Mesenteric fat pad (tissue), 1 donor: ENCODE measurements around the gene MRPL4. TPM values are rescaled to one million over a fixed set of nuclear protein-coding genes. Genes with fewer than 3 reads are reported as not detected.
A peak's percentile ranks its signal among the peaks of the same experiment; 100 is the strongest.
"Not testable (repeated sequence)": the region's sequence is repeated elsewhere in the genome, so short reads cannot be mapped to it uniquely, and the experiment has no call there.

Source experiments
- DNase-seq: peaks from one replicate; pipeline ENCODE4 v3.0.0-alpha.2; 2020; ENCODE audit warnings: low spot score
- total RNA-seq: library from RNA; stranded (reverse); fragmentation: NEBNext Ultra II Directional; extraction: Animal tissue kit (Norgen Biotek cat#: 25700); gene quantifications from one replicate; pipeline ENCODE4 v1.2.1, GENCODE V29; 2021
- donor health status: DM: yes; HTN: yes; CAD: no.

MRPL4 gene
- total RNA-seq, 1 donor from 2014 or later: 54.5 TPM

DNA sequence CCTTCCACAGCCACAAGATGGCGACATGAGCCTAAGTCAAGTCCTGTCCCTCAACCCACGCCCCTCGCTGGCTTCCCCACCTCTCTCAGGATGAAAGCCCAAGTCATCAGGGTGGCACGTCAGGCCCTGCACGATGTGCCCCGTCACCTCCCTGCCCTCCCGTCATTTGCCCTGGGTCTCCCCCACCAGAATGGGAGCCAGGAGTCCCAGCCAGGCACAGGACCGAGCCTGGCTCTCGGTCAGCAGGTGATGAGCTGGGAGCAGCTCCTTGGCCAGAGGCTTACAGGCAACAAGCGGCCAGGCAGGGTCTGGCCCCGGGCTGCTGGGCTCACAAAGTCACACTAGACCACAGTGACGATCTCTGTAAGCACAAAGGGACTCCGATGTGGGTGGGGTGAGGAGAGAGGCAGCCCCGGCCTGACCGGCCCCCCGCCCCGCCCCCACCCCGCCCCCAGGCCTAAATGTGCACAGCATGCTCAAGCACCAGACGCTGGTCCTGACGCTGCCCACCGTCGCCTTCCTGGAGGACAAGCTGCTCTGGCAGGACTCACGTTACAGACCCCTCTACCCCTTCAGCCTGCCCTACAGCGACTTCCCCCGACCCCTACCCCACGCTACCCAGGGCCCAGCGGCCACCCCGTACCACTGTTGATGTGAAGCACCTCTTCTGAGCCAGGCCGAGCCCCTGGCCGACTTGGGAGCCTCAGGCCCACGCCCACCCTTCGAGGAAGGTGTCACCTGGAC lies 7.3 kb downstream of the MRPL4 start:
- no peak for DNase-seq

DNA sequence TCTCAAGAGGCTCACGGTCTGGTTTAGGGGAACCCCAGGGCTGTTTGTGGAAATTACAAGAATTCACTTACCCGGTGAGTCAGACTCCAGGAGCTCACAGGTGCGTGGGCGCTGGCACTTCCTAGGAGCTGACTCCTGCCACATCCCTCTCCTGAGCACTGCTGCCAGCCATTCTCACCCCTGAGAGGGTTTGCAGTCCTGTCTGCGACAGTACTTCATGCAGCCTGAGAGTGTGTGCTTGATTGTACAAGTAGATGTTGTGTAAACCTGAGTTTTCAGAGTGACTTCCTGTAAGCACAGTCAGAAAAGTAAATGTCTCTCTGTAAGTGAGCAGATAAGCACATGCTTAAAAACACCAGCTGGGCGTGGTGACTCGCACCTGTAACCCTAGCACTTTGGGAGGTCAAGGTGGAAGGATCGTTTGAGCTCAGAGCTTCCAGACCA lies 8.1 kb downstream of the MRPL4 start:
- DNase-seq: no peak

DNA sequence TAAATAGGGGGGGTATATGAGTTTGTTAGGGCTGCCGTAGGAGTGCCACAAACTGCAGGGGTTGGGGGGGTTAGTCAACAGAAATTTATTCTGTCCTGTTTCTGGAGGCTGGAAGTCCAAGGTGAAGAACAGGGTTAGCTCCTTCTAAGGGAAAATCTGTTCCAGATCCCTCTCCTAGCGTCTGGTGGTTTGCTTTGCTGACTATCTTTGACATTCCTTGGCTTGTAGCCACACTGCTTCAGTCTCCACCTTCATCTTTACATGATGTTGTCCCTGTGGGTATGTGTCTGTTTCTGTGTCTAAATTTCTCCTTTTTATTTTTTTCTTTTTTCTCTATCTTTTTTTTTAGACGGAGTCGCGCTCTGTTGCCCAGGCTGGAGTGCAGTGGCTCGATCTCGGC lies 10.8 kb downstream of the MRPL4 start:
- no peak for DNase-seq

DNA sequence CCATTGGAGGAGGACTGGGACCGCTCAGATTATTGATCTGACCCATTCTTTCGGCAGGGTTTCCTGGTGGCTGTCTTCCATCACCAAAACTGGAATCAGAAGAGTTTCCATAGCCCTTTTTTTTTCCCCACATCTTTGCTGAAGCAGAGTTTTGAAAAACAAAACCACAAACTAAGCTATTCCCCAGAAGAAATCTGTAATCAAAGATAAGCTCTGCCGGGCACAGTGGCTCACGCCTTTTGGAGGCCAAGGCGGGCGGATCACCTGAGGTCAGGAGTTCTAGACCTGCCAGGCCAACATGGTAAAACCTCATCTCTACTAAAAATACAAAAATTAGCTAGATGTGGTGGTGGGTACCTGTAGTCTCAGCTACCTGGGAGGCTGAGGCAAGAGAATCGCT lies 14.7 kb downstream of the MRPL4 start:
- DNase-seq: no peak

DNA sequence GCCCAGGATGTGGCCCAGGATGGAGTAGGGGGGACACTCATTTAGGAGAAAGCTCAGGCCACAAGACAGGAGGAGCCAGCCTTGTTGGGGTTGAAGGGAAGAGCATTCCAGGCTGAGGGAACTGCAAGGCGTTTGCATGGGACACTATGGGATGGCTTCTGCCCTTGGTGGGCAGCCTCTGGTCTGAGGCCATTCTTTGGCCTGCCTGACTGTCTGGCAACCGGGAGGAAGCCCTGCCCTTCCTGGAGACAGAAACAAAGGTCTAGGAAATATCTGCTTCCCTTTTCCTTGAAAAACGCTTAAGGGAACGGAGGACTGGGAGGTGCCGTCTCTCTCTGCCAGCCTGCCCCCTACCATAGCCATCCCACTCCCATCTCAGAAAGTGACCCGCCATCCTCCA lies 16.1 kb downstream of the MRPL4 start:
- DNase-seq: no peak

DNA sequence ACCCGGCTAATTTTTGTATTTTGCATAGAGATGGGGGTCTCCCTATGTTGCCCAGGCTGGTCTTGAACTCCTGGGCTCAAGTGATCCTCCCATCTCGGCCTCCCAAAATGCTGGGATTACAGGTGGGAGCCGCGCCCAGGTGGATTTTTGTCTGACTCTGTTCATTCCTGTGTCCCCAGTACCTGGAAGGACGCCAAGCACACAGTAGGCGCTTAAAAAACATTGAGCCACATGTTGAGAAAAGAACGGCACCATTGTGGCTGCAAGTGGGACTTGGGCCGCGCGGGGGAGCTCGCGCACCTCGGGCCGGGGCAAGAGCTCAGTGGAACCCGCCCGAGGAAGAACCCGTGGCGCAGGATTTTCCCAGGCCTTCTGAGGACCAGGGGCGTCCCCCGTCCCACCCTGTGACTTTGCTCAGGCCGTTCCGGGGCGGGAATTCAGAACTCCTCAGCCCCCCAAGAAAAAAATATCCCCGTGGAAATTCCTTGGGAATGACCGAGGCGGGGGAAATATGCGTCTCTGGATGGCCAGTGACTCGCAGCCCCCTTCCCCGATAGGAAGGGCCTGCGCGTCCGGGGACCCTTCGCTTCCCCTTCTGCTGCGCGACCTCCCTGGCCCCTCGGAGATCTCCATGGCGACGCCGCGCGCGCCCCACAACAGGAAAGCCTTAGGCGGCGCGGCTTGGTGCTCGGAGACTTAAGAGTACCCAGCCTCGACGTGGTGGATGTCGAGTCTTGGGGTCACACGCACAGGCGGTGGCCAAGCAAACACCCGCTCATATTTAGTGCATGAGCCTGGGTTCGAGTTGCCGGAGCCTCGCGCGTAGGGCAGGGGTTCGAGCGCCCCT lies 17.5 kb downstream of the MRPL4 start:
- peak; percentile 95 for DNase-seq

DNA sequence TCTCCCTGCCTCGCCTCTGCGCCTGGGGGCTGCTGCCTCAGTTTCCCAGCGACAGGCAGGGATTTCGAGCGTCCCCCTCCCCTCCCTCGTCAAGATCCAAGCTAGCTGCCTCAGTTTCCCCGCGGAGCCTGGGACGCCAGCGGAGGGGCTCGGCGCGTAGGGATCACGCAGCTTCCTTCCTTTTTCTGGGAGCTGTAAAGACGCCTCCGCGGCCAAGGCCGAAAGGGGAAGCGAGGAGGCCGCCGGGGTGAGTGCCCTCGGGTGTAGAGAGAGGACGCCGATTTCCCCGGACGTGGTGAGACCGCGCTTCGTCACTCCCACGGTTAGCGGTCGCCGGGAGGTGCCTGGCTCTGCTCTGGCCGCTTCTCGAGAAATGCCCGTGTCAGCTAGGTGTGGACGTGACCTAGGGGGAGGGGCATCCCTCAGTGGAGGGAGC lies 18.2 kb downstream of the MRPL4 start:
- DNase-seq: peak; percentile 94

DNA sequence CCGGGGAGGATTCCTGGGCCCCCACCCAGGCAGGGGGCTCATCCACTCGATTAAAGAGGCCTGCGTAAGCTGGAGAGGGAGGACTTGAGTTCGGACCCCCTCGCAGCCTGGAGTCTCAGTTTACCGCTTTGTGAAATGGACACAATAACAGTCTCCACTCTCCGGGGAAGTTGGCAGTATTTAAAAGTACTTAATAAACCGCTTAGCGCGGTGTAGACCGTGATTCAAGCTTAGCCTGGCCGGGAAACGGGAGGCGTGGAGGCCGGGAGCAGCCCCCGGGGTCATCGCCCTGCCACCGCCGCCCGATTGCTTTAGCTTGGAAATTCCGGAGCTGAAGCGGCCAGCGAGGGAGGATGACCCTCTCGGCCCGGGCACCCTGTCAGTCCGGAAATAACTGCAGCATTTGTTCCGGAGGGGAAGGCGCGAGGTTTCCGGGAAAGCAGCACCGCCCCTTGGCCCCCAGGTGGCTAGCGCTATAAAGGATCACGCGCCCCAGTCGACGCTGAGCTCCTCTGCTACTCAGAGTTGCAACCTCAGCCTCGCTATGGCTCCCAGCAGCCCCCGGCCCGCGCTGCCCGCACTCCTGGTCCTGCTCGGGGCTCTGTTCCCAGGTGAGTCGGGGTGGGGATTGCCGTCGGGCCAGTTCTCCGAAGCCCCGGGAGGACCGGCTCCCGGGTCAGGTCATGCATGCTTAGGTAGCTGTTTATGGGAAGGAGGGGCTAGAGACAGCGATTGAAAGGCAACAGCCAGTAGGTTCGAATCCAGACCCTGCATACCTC lies 18.8 kb downstream of the MRPL4 start, which contains the start of gene ICAM1:
ICAM1 (plus strand) TSS at position 505 of the 779 bp plus-strand sequence; CDS start at position 545, 40 bp downstream.
- DNase-seq: peak; percentile 96

DNA sequence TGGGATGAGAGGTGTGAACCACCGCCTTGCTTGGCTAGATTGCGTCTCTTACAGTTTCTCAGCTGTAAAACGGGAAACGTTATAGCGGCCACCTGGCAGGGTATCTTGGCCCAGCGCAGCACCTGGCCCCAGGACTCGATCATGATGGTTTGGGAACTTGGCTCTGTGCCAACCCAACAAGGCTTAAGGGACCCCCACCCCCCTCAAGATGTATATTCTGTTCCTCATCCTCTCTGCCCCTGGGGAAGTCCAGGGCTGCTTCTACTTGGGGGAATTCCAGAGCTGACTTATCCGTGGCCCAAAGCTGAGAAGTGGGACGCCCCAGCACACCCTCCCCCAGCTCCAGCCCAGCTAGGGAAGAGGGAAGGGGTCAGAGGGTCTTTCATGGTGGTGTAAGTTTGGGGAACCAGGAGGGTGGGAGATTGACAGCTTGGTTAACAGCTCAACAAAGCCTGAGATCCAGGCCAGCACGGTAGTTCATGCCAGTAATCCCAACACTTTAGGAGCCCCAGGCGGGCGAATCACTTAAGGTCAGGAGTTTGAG lies 19.6 kb downstream of the MRPL4 start:
- no peak for DNase-seq

DNA sequence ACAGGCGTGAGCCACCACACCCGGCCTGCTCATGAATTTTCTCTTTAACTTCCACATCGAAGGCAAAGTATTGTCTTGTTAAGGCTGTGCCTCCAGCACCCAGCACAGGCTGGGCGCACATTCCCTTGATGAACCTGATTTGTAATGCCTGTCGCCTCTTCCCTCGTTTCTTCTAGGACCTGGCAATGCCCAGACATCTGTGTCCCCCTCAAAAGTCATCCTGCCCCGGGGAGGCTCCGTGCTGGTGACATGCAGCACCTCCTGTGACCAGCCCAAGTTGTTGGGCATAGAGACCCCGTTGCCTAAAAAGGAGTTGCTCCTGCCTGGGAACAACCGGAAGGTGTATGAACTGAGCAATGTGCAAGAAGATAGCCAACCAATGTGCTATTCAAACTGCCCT lies 22.6 kb downstream of the MRPL4 start:
- DNase-seq: no peak

DNA sequence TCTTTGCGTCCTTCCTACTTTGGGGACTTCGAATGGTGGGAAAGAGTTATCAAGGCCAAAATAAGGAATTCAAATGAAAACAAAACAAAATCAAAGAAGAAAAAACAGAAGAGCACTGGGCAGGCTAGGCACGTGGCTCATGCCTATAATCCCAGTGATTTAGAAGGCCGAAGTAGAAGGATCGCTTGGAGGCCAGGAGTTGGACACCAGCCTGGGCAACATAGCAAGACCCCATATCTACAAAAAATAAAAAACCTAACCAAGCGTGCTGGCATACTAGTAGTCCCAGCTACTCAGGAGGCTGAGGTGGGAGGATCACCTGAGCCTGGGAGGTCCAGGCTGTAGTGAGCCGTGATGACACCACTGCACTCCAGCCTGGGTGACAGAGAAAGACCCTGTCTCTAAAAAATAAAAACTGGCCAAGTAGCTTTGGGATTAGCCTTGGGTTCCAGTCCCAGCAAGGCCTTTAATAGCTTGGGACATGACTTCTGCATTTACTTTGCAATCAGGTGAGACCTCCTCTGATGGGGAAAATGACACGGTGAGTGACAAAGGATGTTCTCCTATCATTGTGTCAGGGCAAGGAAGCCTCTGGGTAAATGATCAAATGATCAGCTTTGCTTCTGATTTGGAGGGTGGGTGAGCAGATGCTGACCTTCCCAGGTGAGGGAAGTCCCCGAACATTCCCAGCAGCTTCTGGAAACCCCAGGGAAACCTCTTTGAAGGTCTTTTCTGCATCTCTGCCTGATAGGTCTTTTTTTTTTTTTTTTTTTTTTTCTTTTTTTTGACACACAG lies 26.0 kb downstream of the MRPL4 start:
- DNase-seq: no peak

DNA sequence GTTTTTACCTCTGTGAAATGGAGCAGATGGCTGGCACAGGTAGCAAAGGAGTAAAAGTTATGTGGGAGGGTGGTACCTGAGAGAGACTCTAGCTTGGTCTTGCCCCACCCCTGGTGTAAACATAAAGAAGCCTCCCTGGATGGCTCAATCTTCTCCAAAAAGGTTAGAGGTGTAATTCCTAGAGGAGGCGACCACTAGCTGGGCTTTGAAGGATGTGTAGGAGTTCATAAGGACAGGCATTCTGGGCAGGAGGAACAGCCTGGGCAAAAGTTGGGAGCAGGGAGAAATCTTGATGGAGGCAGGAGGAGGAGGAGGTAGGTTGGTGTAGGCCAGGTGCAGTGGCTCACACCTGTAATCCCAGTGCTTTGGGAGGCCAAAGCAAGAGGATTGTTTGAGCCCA lies 26.9 kb downstream of the MRPL4 start:
- DNase-seq: no peak

DNA sequence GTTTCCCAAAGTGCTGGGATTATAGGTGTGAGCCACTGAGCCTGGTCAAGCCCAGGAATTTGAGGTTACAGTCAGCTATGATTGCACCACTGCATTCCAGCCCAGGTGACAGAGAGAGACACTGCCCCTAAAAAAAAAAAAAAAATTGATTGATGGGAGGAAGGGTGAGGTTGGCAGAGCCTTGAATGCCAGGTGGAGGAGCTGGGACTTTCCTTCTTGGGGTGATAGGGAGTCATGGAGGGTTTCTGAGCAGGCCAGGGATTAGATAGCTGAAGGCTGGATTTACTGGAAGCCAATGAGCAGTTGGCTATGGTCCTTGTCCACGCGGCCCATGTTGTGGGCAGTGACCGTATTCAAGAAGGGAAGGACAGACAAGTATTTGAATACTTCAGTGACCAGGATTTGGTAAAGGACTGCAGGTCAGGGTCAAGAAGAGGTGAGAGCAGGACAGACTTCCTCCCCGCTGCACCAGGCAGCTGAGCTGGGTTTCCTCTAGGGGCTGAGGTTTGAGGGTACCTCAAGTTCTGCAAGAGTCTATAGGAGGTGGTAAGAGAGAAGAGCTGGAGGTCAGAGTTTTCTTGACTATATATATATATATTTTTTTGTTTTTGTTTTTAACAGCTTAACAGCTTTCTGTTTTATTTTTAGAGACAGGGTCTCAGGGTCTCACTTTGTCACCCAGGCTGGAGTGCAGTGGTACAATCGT lies 27.9 kb downstream of the MRPL4 start:
- DNase-seq: no peak

DNA sequence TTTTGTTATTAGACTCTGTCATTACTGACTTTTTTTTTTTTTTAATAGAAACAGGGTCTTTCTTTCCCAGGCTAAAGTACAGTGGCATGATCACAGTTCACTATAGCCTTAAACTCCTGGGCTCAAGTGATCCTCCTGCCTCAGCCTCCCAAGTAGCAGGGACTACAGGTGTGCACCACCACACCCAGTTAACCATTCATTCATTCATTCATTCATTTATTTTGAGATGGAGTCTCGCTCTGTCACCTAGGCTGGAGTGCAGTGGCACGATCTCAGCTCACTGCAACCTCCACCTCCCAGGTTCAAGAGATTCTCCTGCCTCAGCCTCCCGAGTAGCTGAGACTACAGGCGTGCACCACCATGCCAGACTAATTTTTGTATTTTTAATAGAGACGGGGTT lies 30.0 kb downstream of the MRPL4 start:
- not testable (repeated sequence) for DNase-seq

DNA sequence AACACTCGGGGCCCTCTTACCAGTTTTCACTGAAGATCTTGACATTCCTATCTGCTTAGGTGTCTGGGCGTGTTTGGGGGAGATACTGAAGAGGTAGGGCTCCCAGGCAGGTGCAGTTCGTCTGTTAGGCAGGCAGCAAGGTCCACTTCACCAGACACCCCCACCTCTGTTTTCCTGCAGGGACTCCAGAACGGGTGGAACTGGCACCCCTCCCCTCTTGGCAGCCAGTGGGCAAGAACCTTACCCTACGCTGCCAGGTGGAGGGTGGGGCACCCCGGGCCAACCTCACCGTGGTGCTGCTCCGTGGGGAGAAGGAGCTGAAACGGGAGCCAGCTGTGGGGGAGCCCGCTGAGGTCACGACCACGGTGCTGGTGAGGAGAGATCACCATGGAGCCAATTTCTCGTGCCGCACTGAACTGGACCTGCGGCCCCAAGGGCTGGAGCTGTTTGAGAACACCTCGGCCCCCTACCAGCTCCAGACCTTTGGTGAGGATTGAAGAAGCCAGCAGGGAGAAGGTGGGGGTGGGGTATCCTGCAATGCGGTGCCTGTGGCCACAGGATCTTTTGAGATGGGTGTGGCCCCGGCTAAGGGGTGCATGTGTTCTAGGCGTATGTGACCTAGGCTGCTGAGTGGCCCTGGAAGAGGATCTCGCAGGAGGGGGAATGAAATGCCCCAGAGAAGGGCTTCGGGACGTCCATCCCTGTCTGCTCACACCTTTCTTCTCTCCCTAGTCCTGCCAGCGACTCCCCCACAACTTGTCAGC lies 31.5 kb downstream of the MRPL4 start:
- no peak for DNase-seq

DNA sequence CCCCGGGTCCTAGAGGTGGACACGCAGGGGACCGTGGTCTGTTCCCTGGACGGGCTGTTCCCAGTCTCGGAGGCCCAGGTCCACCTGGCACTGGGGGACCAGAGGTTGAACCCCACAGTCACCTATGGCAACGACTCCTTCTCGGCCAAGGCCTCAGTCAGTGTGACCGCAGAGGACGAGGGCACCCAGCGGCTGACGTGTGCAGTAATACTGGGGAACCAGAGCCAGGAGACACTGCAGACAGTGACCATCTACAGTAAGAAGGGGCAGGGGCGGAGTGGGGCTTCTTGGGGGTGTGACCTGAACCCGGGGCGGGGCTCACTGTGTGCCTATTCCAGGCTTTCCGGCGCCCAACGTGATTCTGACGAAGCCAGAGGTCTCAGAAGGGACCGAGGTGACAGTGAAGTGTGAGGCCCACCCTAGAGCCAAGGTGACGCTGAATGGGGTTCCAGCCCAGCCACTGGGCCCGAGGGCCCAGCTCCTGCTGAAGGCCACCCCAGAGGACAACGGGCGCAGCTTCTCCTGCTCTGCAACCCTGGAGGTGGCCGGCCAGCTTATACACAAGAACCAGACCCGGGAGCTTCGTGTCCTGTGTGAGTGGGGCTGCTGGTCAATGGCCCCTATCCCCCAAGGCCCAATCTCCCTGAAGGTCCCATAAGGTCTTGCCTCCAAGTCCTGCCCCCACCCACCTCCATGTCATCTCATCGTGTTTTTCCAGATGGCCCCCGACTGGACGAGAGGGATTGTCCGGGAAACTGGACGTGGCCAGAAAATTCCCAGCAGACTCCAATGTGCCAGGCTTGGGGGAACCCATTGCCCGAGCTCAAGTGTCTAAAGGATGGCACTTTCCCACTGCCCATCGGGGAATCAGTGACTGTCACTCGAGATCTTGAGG lies 32.3 kb downstream of the MRPL4 start:
- no peak for DNase-seq

DNA sequence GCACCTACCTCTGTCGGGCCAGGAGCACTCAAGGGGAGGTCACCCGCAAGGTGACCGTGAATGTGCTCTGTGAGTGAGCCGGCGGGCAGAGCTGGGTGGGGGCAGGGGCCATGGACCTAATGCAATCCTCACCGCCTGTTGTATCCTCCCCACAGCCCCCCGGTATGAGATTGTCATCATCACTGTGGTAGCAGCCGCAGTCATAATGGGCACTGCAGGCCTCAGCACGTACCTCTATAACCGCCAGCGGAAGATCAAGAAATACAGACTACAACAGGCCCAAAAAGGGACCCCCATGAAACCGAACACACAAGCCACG lies 32.9 kb downstream of the MRPL4 start:
- DNase-seq: no peak

DNA sequence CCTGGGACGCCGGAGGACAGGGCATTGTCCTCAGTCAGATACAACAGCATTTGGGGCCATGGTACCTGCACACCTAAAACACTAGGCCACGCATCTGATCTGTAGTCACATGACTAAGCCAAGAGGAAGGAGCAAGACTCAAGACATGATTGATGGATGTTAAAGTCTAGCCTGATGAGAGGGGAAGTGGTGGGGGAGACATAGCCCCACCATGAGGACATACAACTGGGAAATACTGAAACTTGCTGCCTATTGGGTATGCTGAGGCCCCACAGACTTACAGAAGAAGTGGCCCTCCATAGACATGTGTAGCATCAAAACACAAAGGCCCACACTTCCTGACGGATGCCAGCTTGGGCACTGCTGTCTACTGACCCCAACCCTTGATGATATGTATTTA lies 33.4 kb downstream of the MRPL4 start:
- DNase-seq: no peak
